AG10803 (cell line): ENCODE data around the gene DNAI2.

ENCODE experiments used
- DNase-seq: peaks from one replicate; pipeline ENCODE4 v3.0.0; 2010; ENCODE audit warnings: low read depth
- H3K4me3 ChIP-seq: 2 replicates; pipeline ENCODE4 v1.5.1; 2011; ENCODE audit warnings: mild to moderate bottlenecking, low read length, control low read depth
- TF ChIP-seq, protein P1 (sequence below): conservative IDR thresholded peaks from 2 replicates; pipeline ENCODE4 v1.5.1; 2011; ENCODE audit warnings: mild to moderate bottlenecking, low read length, control low read depth, inconsistent platforms

The DNAI2 gene

DNA sequence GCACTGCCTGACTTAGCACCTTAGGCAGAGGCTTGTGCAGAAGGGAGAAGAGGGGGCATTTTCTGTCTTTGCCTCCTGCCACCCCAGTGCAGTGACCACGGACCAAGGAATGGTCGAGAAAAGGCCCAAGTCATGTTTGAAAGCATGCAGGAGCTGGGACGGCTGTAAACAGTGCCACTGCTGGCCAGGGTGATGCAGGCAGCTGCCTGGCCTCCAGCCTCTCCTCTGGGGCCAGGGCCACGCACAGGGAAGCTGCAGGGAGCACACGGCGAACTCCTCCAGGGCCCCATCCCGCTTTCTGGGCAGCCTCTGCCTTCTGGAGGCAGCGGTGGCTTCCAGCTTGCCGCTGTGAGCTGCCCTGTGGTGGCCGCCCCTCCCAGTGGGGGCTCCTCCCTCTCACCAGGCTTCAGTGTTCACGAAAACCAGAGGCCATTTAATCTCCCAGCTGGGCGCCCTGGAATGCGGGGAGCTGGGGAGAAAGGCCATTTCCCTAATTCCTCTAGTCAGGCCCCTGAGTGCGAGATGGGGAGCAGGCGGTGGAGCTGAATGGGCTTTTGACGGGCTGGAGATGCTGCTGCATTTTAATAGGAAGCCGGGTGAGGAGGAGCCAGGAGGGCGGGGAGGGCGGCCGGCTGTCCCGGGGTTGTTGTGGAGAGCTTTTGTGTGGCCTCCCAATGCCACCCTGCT lies 28.7 kb upstream of the DNAI2 start:
- no peak overlapping the region for H3K4me3 ChIP-seq
- DNase-seq: no peak
- TF ChIP-seq, protein P1, sequence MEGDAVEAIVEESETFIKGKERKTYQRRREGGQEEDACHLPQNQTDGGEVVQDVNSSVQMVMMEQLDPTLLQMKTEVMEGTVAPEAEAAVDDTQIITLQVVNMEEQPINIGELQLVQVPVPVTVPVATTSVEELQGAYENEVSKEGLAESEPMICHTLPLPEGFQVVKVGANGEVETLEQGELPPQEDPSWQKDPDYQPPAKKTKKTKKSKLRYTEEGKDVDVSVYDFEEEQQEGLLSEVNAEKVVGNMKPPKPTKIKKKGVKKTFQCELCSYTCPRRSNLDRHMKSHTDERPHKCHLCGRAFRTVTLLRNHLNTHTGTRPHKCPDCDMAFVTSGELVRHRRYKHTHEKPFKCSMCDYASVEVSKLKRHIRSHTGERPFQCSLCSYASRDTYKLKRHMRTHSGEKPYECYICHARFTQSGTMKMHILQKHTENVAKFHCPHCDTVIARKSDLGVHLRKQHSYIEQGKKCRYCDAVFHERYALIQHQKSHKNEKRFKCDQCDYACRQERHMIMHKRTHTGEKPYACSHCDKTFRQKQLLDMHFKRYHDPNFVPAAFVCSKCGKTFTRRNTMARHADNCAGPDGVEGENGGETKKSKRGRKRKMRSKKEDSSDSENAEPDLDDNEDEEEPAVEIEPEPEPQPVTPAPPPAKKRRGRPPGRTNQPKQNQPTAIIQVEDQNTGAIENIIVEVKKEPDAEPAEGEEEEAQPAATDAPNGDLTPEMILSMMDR: no peak

DNA sequence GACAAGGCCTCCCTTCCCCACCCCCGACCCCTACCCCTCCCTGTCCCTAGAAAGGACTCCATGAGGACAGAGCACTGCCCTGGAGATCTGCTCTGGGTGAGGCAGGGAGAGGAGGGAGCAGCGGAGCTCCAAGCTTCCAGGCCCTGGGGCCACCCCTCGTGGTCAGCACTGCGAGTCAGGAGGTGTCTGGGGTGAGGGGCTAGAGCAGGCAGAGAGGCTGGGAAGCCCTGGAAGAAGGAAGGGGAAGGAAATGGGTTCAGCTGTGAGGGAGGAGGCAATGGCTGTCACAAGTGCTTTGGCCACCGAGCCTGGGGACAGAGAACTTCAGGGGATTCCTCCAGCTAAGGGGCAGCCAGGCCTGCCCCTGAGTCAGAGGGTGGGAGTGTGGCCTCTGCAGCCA lies 28.2 kb upstream of the DNAI2 start:
- no peak for DNase-seq
- TF ChIP-seq, protein P1: no peak
- no peak overlapping the region for H3K4me3 ChIP-seq

DNA sequence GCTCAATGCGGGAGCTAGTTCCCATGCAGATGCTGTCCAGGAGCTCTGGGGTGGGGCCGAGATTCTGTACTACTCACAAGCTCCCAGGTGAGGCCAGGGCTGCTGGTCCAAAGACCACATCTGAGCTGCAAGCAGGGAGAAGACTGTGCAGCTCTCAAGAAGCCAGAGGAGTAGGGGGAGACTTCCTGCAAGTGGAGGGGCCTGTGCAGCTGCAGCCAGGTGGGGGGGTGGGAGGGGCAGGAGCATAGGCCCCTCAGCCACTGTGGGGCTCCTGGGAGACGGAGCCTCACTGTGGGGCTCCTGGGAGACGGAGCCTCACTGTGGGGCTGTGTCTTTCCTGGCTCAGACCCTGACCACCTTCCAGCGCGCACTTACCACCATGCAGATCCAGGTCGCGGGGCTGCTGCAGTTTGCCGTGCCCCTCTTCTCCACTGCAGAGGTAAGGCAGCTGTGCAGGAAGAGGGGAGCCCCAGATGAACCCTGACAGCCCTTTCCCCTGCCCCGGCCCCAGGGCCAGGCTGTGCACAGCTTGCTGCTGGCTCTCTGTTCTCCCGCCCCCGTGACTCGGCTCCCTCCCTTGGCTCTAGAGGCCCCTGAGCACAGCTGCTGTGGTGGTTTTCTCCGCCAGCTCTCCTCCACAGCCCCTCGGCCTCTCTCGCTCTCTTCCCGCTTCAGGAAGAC lies 24.3 kb upstream of the DNAI2 start:
- H3K4me3 ChIP-seq: no peak overlapping the region
- no peak for DNase-seq
- TF ChIP-seq, protein P1: no peak

DNA sequence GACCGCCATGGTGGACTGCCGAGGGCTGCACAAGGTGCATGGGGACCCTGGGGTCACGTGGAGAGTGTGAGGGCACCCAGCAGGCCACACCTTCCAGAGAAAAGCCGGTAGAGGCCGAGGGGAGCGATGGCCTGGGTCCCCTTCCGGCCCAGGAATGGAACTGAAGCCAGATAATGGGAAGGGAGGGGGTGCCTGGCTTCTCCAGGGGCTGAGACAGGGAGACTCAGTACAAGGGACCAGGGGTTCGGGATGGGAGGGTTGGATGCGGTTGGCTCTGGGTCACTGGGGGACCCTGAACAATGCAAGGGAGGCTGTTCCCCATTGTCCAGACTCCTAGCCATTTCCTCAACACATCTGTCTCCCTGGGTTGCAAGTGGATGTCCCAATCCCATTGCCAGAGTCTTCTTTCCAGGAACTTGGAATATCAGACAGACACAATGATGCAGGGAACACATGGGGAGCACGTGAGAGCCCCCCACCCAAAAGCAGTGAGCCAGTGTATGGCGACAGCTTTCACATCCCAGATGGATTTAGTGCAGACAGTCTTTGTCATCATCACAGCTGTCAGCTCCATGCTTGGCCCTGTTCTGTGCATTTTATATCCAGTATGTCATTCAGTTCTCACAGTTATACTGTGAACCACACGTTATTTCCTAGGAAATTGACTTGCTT lies 23.6 kb upstream of the DNAI2 start:
- no peak for DNase-seq
- H3K4me3 ChIP-seq: no peak overlapping the region
- TF ChIP-seq, protein P1: no peak

DNA sequence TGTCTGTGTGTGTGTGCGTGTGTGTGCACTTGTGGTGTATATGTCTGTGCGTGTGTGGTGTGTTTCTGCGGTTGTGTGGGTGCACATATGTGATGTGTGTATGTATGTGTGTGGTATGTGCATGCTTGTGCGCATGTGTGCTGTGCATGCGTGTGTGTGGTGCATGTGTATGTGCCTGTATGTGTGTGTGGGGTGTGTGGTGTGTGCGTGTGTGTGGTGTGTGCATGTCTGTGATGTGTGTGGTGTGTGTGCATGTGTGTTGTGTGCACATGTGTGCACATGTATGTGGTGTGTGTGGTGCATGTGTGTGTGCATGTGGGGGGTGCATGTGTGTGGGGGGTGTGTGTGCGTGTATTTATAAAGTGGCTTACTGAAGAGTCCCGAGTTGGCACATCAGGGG lies 23.0 kb upstream of the DNAI2 start:
- no peak overlapping the region for H3K4me3 ChIP-seq
- no peak for DNase-seq
- TF ChIP-seq, protein P1: no peak

DNA sequence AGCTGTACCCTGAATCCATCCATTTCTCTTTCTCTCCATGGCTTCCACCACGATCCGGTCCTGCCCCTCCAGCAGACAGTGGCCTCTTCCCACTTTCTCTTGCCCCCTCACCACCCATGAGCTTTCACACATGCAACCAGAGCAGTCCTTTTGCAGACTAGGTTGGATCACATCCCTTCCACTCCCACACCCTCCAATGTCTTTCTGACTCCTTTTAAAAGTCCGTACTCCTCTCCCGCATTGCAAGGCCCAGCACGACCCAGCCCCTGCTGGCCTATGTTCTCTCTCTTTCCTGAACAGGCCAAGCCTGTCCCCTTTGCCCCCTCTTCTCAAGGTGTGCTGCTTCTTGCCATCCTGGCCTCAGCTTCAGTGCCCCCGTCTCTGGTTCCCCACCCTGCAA lies 22.5 kb upstream of the DNAI2 start:
- TF ChIP-seq, protein P1: no peak
- H3K4me3 ChIP-seq: no peak overlapping the region
- no peak for DNase-seq
